GM21723 (cell line): ENCODE results near the gene PANK1.

Experiments used
- ATAC-seq: cut with Tn5 transposase; IDR thresholded peaks from one replicate; pipeline ENCODE4 v1.9.1; 2021; ENCODE audit warnings: mild to moderate bottlenecking, moderate library complexity; ENCODE audit not compliant: unreplicated experiment

Gene PANK1

GRCh38 chr10:89540420-89540949, 104.6 kb downstream of the PANK1 start:
- no peak for ATAC-seq

GRCh38 chr10:89537364-89537763, 107.7 kb downstream of the PANK1 start:
- no peak for ATAC-seq

GRCh38 chr10:89536013-89536354, 109.1 kb downstream of the PANK1 start:
- ATAC-seq = no peak

GRCh38 chr10:89535171-89536012, 109.7 kb downstream of the PANK1 start, which contains the start of gene SLC16A12:
SLC16A12 (minus strand) TSS chr10:89535594; CDS start chr10:89462578, 73,016 bp downstream.
- ATAC-seq = no peak

- no peak for ATAC-seq
Observed at GRCh38 chr10:89534826-89535166, 110.2 kb downstream of the PANK1 start.
